Peyer's patch (tissue), 4 donors: Measurements from ENCODE around the gene ZDHHC12.

Source experiments
- CTCF ChIP-seq, 6 experiments: fragments of 450-650 bp in 4 of 6; fragments of 200-600 bp in 2 of 6; sonication (generic) in 1 of 6; IDR thresholded peaks; one replicate each; pipeline ENCODE4 v1.5.1; 2017 to 2019; ENCODE audit warnings: antibody characterized with exemption in 6 of 6, mild to moderate bottlenecking in 3 of 6, moderate library complexity in 1 of 6
- POLR2A ChIP-seq, 2 donors: fragments of 450-650 bp; IDR thresholded peaks; one replicate each; pipeline ENCODE4 v1.5.1; 2017; ENCODE audit warnings: antibody characterized with exemption in 2 of 2, mild to moderate bottlenecking in 2 of 2, moderate library complexity in 2 of 2

- no peak for TF ChIP-seq CTCF (IDR thresholded peaks at IDR 0.05)
- no peak for TF ChIP-seq POLR2A (IDR thresholded peaks at IDR 0.05)
Observed at GRCh38 chr9:128762671-128763449, 38.9 kb upstream of the ZDHHC12 start.
